SK-N-SH (cell line): Measurements from ENCODE around the gene MTURN. TPM values are rescaled to one million over a fixed set of nuclear protein-coding genes. Genes with fewer than 3 reads are reported as not detected.

Experiments
- CTCF ChIA-PET: fragments of 300-600, 350-600 bp; formaldehyde crosslinking; extraction: SDS; loops from one replicate; lab custom pipeline; 2021; lab: Yijun Ruan, JAX
- POLR2A ChIA-PET: fragments of 350-600 bp; sonication (Branson Sonifier 250); formaldehyde crosslinking; extraction: SDS; loops from one replicate; lab custom pipeline; 2020; ENCODE audit warnings: antibody characterized with exemption, inconsistent platforms; lab: Yijun Ruan, JAX
- DNase-seq: peaks from one replicate; pipeline ENCODE4 v3.0.0; 2012
- H2AFZ ChIP-seq: fragments of 200-600 bp; sonication (generic); 2 replicates; pipeline ENCODE4 v1.8.1; 2016; ENCODE audit warnings: antibody characterized with exemption, mild to moderate bottlenecking, low read depth
- H3F3A ChIP-seq: fragments of 200-600 bp; sonication (generic); replicated peaks from 2 replicates; pipeline ENCODE3; 2016; ENCODE audit warnings: antibody characterized with exemption, mild to moderate bottlenecking; ENCODE audit not compliant: insufficient read depth
- H3K27ac ChIP-seq, 2 experiments: fragments of 200-500 bp in 1 of 2; fragments of 200-600 bp in 1 of 2; sonication (Bioruptor generic) in 1 of 2; sonication (generic), shearing (Covaris generic) in 1 of 2; 2 replicates each; pipeline versions ENCODE4 v1.5.1 to v1.6.1; 2014 to 2016; ENCODE audit warnings: low read depth in 2 of 2, inconsistent platforms in 1 of 2, low read length in 1 of 2, mild to moderate bottlenecking in 1 of 2, mixed read lengths in 1 of 2
- H3K27me3 ChIP-seq: fragments of 200-600 bp; sonication (generic), shearing (Covaris generic); 2 replicates; pipeline ENCODE4 v1.6.1; 2016; ENCODE audit warnings: mixed run types; ENCODE audit not compliant: insufficient read depth
- H3K36me3 ChIP-seq, 2 experiments: fragments of 200-500 bp in 1 of 2; fragments of 200-600 bp in 1 of 2; sonication (Bioruptor generic) in 1 of 2; sonication (generic) in 1 of 2; replicated peaks in 1 of 2; 2 replicates each; pipeline versions ENCODE3 to v1.5.1; 2014 to 2016; ENCODE audit warnings: low read length in 1 of 2, mild to moderate bottlenecking in 1 of 2; ENCODE audit not compliant: insufficient read depth in 2 of 2, control insufficient read depth in 1 of 2
- H3K4me1 ChIP-seq, 2 experiments: fragments of 200-500 bp in 1 of 2; fragments of 200-600 bp in 1 of 2; sonication (Bioruptor generic) in 1 of 2; sonication (generic), shearing (Covaris generic) in 1 of 2; 2 replicates each; pipeline versions ENCODE4 v1.5.1 to v1.6.1; 2014 to 2016; ENCODE audit warnings: low read depth in 1 of 2, low read length in 1 of 2, mixed run types in 1 of 2; ENCODE audit not compliant: insufficient read depth in 2 of 2, control insufficient read depth in 1 of 2
- H3K4me2 ChIP-seq: fragments of 200-600 bp; sonication (generic), shearing (Covaris generic); 2 replicates; pipeline ENCODE4 v1.6.1; 2017; ENCODE audit warnings: mixed run types
- H3K4me3 ChIP-seq, 2 experiments: fragments of 200-500 bp in 1 of 2; fragments of 200-600 bp in 1 of 2; sonication (Bioruptor generic) in 1 of 2; sonication (generic), shearing (Covaris generic) in 1 of 2; 2 replicates each; pipeline versions ENCODE4 v1.5.1 to v1.8.1; 2014 to 2016; ENCODE audit warnings: low read depth in 2 of 2, inconsistent platforms in 1 of 2, low read length in 1 of 2, mild to moderate bottlenecking in 1 of 2, mixed read lengths in 1 of 2, moderate library complexity in 1 of 2
- H3K79me2 ChIP-seq: fragments of 200-600 bp; sonication (generic); 2 replicates; pipeline ENCODE4 v1.8.1; 2017; ENCODE audit warnings: mild to moderate bottlenecking; ENCODE audit not compliant: insufficient read depth
- H3K9ac ChIP-seq: fragments of 200-600 bp; sonication (generic); 2 replicates; pipeline ENCODE4 v1.6.1; 2017; ENCODE audit warnings: mixed run types
- H3K9me2 ChIP-seq: fragments of 200-600 bp; sonication (generic); 2 replicates; pipeline ENCODE4 v1.6.1; 2017; ENCODE audit warnings: mixed run types
- H3K9me3 ChIP-seq: fragments of 200-600 bp; sonication (generic); 2 replicates; pipeline ENCODE4 v1.6.1; 2017; ENCODE audit warnings: mixed run types, mild to moderate bottlenecking, moderate library complexity
- H4K20me1 ChIP-seq: fragments of 200-600 bp; sonication (generic); 2 replicates; pipeline ENCODE4 v1.6.1; 2017; ENCODE audit warnings: mild to moderate bottlenecking, mixed run types; ENCODE audit not compliant: insufficient read depth
- CHD2 ChIP-seq: fragments of 150-350 bp; IDR thresholded peaks from 2 replicates; pipeline ENCODE4 v1.6.1; 2018; ENCODE audit warnings: low read length; ENCODE audit not compliant: partially characterized antibody
- EP300 ChIP-seq, 2 experiments: IDR thresholded peaks; 2 replicates each; pipeline versions ENCODE4 v1.4.0 to v1.6.1; 2012; ENCODE audit warnings: borderline replicate concordance in 1 of 2, low read depth in 1 of 2, low read length in 1 of 2
- JUND ChIP-seq: IDR thresholded peaks from 2 replicates; pipeline ENCODE4 v1.4.0; 2012
- RAD21 ChIP-seq: IDR thresholded peaks from 2 replicates; pipeline ENCODE4 v1.6.1; 2012; ENCODE audit warnings: mild to moderate bottlenecking, low read length
- RCOR1 ChIP-seq: fragments of 150-350 bp; IDR thresholded peaks from 2 replicates; pipeline ENCODE4 v1.6.1; 2017; ENCODE audit warnings: antibody characterized with exemption, low read length
- RFX5 ChIP-seq: IDR thresholded peaks from 2 replicates; pipeline ENCODE4 v1.6.1; 2012; ENCODE audit warnings: mild to moderate bottlenecking, improper control_type of control experiment, low read length
- SIN3A ChIP-seq: IDR thresholded peaks from 2 replicates; pipeline ENCODE4 v1.6.1; 2012; ENCODE audit warnings: low read depth, mild to moderate bottlenecking, low read length, moderate library complexity, borderline replicate concordance
- SMC3 ChIP-seq: IDR thresholded peaks from 2 replicates; pipeline ENCODE4 v1.6.1; 2012; ENCODE audit warnings: low read depth, low read length, improper control_type of control experiment
- TEAD4 ChIP-seq: IDR thresholded peaks from 2 replicates; pipeline ENCODE4 v1.4.0; 2012; ENCODE audit warnings: mild to moderate bottlenecking, borderline replicate concordance; ENCODE audit not compliant: insufficient read depth
- WGBS: methylation state at CpG from one replicate; pipeline ENCODE4 v1.1.6; 2017; ENCODE audit warnings: low lambda C conversion rate; 5-methylcytosine and 5-hydroxymethylcytosine counted together
- polyA plus RNA-seq, 3 experiments: library from polyadenylated mRNA; depleted of rRNA; stranded (reverse); fragments of >200 nt; gene quantifications; 2 replicates each; pipeline ENCODE4 v1.2.3, GENCODE V29; 2012
- TF ChIP-seq, protein P1 (sequence below): IDR thresholded peaks from 2 replicates; pipeline ENCODE4 v1.6.1; 2012; ENCODE audit warnings: mild to moderate bottlenecking, low read depth, low read length, moderate library complexity

MTURN gene
- polyA plus RNA-seq, 1 of the 3 experiments (the other 2 are of a cell fraction): 9.0 TPM

DNA sequence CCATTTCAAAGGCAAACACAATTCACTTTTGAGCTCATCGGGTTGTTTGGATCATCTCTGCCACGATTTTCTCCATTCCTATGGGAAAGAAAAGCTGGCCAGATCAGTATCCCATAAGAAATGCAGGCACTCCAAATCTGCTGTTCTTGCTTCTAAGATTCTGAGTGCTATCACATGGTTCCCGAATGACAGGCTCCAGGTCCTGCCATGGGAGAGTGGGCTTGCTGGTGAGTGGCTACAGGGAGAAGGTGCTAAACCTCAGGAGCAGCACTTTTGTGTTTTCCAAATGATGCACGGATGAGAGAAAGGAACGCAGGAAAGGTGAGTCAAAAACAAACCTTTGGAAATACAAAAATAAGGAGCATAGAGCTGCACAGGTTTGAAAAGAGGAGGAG lies 32.1 kb downstream of the MTURN start (continued):
- TF ChIP-seq, protein P1, sequence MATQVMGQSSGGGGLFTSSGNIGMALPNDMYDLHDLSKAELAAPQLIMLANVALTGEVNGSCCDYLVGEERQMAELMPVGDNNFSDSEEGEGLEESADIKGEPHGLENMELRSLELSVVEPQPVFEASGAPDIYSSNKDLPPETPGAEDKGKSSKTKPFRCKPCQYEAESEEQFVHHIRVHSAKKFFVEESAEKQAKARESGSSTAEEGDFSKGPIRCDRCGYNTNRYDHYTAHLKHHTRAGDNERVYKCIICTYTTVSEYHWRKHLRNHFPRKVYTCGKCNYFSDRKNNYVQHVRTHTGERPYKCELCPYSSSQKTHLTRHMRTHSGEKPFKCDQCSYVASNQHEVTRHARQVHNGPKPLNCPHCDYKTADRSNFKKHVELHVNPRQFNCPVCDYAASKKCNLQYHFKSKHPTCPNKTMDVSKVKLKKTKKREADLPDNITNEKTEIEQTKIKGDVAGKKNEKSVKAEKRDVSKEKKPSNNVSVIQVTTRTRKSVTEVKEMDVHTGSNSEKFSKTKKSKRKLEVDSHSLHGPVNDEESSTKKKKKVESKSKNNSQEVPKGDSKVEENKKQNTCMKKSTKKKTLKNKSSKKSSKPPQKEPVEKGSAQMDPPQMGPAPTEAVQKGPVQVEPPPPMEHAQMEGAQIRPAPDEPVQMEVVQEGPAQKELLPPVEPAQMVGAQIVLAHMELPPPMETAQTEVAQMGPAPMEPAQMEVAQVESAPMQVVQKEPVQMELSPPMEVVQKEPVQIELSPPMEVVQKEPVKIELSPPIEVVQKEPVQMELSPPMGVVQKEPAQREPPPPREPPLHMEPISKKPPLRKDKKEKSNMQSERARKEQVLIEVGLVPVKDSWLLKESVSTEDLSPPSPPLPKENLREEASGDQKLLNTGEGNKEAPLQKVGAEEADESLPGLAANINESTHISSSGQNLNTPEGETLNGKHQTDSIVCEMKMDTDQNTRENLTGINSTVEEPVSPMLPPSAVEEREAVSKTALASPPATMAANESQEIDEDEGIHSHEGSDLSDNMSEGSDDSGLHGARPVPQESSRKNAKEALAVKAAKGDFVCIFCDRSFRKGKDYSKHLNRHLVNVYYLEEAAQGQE: no peak
- TF ChIP-seq SMC3: no peak
- TF ChIP-seq SIN3A: no peak
- no peak for TF ChIP-seq JUND

DNA sequence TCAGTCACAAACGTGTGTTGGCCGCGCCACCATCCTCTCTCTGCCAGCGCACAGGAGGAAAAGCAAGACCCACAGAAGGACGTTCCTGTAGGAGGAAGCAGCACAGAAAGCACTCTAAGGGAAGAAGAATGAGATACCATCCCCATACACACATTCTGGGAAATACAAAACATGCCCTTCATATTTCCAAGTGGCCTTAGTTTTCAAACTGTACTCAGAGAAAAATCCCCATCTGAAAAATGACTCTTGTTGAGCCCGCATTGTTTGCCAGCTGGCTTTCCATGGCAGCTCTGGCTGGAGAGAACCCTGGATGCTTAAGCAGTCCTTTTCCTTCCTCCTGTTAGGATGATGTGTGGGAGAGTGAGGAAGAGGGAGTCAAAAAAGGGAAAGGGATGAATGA lies 33.1 kb downstream of the MTURN start:
- no peak for DNase-seq
- H3K79me2 ChIP-seq: no peaks in the 10 kb centered on the region
- peaks cover 7% of the 10 kb centered on the region for H3F3A ChIP-seq
- H3K36me3 ChIP-seq: no peaks in the 10 kb centered on the region
- ChIA-PET CTCF (interaction anchor here (1.1 to 4.4 kb wide), 5 partner anchors 8 to 397 kb away, joined by 3 to 17 read pairs (median 4); no protein-coding TSS in a partner anchor), POLR2A (no interaction called here)
- peaks cover 28 to 35% of the 10 kb centered on the region in 2 experiments for H3K4me1 ChIP-seq
- H3K27ac ChIP-seq: no peak overlapping the region
- H3K9ac ChIP-seq: no peak overlapping the region
- H4K20me1 ChIP-seq: no peaks in the 10 kb centered on the region
- 83% methylated on average over 6 of the region's 6 CpGs for WGBS
- no peaks in the 10 kb centered on the region for H3K9me3 ChIP-seq
- TF ChIP-seq RAD21 (no peak), SMC3 (no peak), RCOR1 (no peak), CHD2 (no peak), RFX5 (no peak), TEAD4 (no peak), EP300 (IDR thresholded peaks at IDR 0.05; ENCODE audit: borderline replicate concordance in 1 of 2, low read depth in 1 of 2, low read length in 1 of 2) (no peak)
- TF ChIP-seq, protein P1: no peak
- H3K27me3 ChIP-seq: no peaks in the 10 kb centered on the region
- no peaks in the 10 kb centered on the region for H3K9me2 ChIP-seq
- no peak overlapping the region for H2AFZ ChIP-seq
- no peak overlapping the region for H3K4me2 ChIP-seq
- no peak overlapping the region for H3K4me3 ChIP-seq
